HepG2 (cell line): Measurements from ENCODE around the gene THOC5. TPM values are rescaled to one million over a fixed set of nuclear protein-coding genes. Genes with fewer than 3 reads are reported as not detected.

Experiments
- ATAC-seq: fragments of 200-7000 bp; cut with Tn5 transposase; 3 replicates; pipeline ENCODE4 v1.9.1; 2020; ENCODE audit warnings: mild to moderate bottlenecking, moderate library complexity
- BruUV-seq: library from RNA; stranded (reverse); fragments of 400-500 nt; replicated peaks from 2 replicates; lab custom pipeline; 2021; lab: Mats Ljungman, UMichigan
- CTCF ChIA-PET: fragments of 300-600 bp; formaldehyde crosslinking; extraction: SDS; loops from one replicate; lab custom pipeline; 2021; ENCODE audit warnings: low total read pairs, inconsistent platforms, low intra/inter-chr PET ratio; lab: Yijun Ruan, JAX
- POLR2A ChIA-PET: fragments of 350-600 bp; sonication (Branson Sonifier 250); formaldehyde crosslinking; loops from one replicate; lab custom pipeline; 2020; ENCODE audit warnings: antibody characterized with exemption, inconsistent platforms; lab: Yijun Ruan, JAX
- DNase-seq: peaks from one replicate; pipeline ENCODE4 v3.0.0-alpha.2; 2015; ENCODE audit warnings: low spot score
- FAIRE-seq: peaks from 3 replicates; lab custom pipeline; 2011; peaks lifted over from hg19 to GRCh38; lab: Jason Lieb, UNC
- H2AFZ ChIP-seq: one replicate; pipeline ENCODE4 v1.6.1; 2011; ENCODE audit warnings: low read length, inconsistent platforms
- H3K27ac ChIP-seq: fragments of 300-600 bp; 3 replicates; pipeline ENCODE4 v1.8.0; 2011; ENCODE audit warnings: mixed run types, mild to moderate bottlenecking, mixed read lengths, low read length, inconsistent platforms; ENCODE audit not compliant: insufficient read depth; ENCODE audit errors: extremely low read length
- H3K27me3 ChIP-seq, 2 experiments: fragments of 200-600 bp in 1 of 2; 2 replicates in 1 of 2; 3 replicates in 1 of 2; pipeline versions ENCODE4 v1.6.0 to v1.8.0; 2011; ENCODE audit warnings: low read length in 2 of 2, mild to moderate bottlenecking in 2 of 2, moderate library complexity in 2 of 2, inconsistent platforms in 1 of 2; ENCODE audit not compliant: insufficient read depth in 2 of 2, control insufficient read depth in 1 of 2
- H3K36me3 ChIP-seq, 2 experiments: fragments of 200-600 bp in 1 of 2; replicated peaks in 1 of 2; 2 replicates in 1 of 2; 3 replicates in 1 of 2; pipeline versions ENCODE4 v1.5.1 to v1.8.0; 2011; ENCODE audit warnings: low read length in 2 of 2, inconsistent platforms in 1 of 2; ENCODE audit not compliant: insufficient read depth in 2 of 2, control insufficient read depth in 1 of 2
- H3K4me1 ChIP-seq: 2 replicates; pipeline ENCODE4 v1.5.1; 2012; ENCODE audit warnings: low read length, inconsistent platforms; ENCODE audit not compliant: insufficient read depth
- H3K4me2 ChIP-seq: 2 replicates; pipeline ENCODE4 v1.6.0; 2011; ENCODE audit warnings: low read depth, low read length, inconsistent platforms
- H3K4me3 ChIP-seq, 3 experiments: fragments of 200-600 bp in 1 of 3; sonication (generic), shearing (Covaris generic) in 1 of 3; replicated peaks in 1 of 3; 2 replicates each; pipeline ENCODE4 v1.5.1; 2011 to 2016; ENCODE audit warnings: low read length in 3 of 3, inconsistent platforms in 2 of 3, low read depth in 2 of 3, mild to moderate bottlenecking in 2 of 3, control low read depth in 1 of 3, mixed read lengths in 1 of 3; ENCODE audit not compliant: insufficient read depth in 1 of 3
- H3K79me2 ChIP-seq: one replicate; pipeline ENCODE4 v1.6.1; 2011; ENCODE audit warnings: low read length, inconsistent platforms; ENCODE audit not compliant: insufficient read depth
- H3K9ac ChIP-seq: 2 replicates; pipeline ENCODE4 v1.6.0; 2011; ENCODE audit warnings: mild to moderate bottlenecking, low read depth, low read length, inconsistent platforms; ENCODE audit not compliant: insufficient read depth
- H3K9me3 ChIP-seq: 2 replicates; pipeline ENCODE4 v1.5.1; 2012; ENCODE audit warnings: mild to moderate bottlenecking, low read length
- H4K20me1 ChIP-seq: 2 replicates; pipeline ENCODE4 v1.6.0; 2011; ENCODE audit warnings: inconsistent platforms, mild to moderate bottlenecking, low read length, moderate library complexity; ENCODE audit not compliant: insufficient read depth
- CENPX ChIP-seq: sonication (generic); formaldehyde crosslinking; IDR thresholded peaks from 2 replicates; pipeline ENCODE4 v1.9.0; 2021; ENCODE audit warnings: mild to moderate bottlenecking, missing genetic modification reagents, moderate library complexity
- DMTF1 ChIP-seq: sonication (generic); formaldehyde crosslinking; IDR thresholded peaks from 2 replicates; pipeline ENCODE4 v1.4.0; 2020; ENCODE audit warnings: mild to moderate bottlenecking, missing genetic modification reagents
- FOXA3 ChIP-seq: IDR thresholded peaks from 2 replicates; pipeline ENCODE4 v1.6.1; 2016; ENCODE audit warnings: missing genetic modification reagents, missing compliant biosample characterization
- IKZF5 ChIP-seq: IDR thresholded peaks from 2 replicates; pipeline ENCODE4 v1.6.1; 2018; ENCODE audit warnings: missing genetic modification reagents, mild to moderate bottlenecking, missing compliant biosample characterization
- ISX ChIP-seq: sonication (generic); formaldehyde crosslinking; conservative IDR thresholded peaks from 2 replicates; pipeline ENCODE4 v1.5.0; 2020; ENCODE audit warnings: missing genetic modification reagents
- KAT2B ChIP-seq: fragments of 150-350 bp; IDR thresholded peaks from 2 replicates; pipeline ENCODE4 v1.6.1; 2014; ENCODE audit warnings: low read depth, low read length, borderline replicate concordance
- MEF2D ChIP-seq: sonication (generic); formaldehyde crosslinking; IDR thresholded peaks from 2 replicates; pipeline ENCODE4 v1.5.1; 2020; ENCODE audit warnings: mild to moderate bottlenecking, missing genetic modification reagents
- NCOA1 ChIP-seq: sonication (generic); formaldehyde crosslinking; IDR thresholded peaks from 2 replicates; pipeline ENCODE4 v1.9.0; 2021; ENCODE audit warnings: missing genetic modification reagents
- NR1H2 ChIP-seq: sonication (generic); formaldehyde crosslinking; IDR thresholded peaks from 2 replicates; pipeline ENCODE4 v1.8.1; 2022; ENCODE audit warnings: low read depth, missing genetic modification reagents, borderline replicate concordance
- RELA ChIP-seq: sonication (generic); formaldehyde crosslinking; IDR thresholded peaks from 2 replicates; pipeline ENCODE4 v1.4.0; 2020; ENCODE audit warnings: missing genetic modification reagents
- RORA ChIP-seq: sonication (generic); formaldehyde crosslinking; IDR thresholded peaks from 2 replicates; pipeline ENCODE4 v1.5.0; 2020; ENCODE audit warnings: mild to moderate bottlenecking, missing genetic modification reagents, moderate library complexity
- SALL2 ChIP-seq: sonication (generic); formaldehyde crosslinking; IDR thresholded peaks from 2 replicates; pipeline ENCODE4 v1.8.1; 2023; ENCODE audit warnings: mild to moderate bottlenecking, missing genetic modification reagents, inconsistent platforms
- ZNF160 ChIP-seq: sonication (generic); formaldehyde crosslinking; IDR thresholded peaks from 2 replicates; pipeline ENCODE4 v1.8.0; 2022; ENCODE audit warnings: mild to moderate bottlenecking, inconsistent platforms, missing genetic modification reagents
- ZNF501 ChIP-seq: sonication (generic); formaldehyde crosslinking; IDR thresholded peaks from 2 replicates; pipeline ENCODE4 v1.5.1; 2020; ENCODE audit warnings: mild to moderate bottlenecking, moderate library complexity, missing genetic modification reagents
- ZNF564 ChIP-seq: sonication (generic); formaldehyde crosslinking; IDR thresholded peaks from 2 replicates; pipeline ENCODE4 v1.8.1; 2023; ENCODE audit warnings: mild to moderate bottlenecking, missing genetic modification reagents
- ZNF883 ChIP-seq: sonication (generic); formaldehyde crosslinking; IDR thresholded peaks from 2 replicates; pipeline ENCODE4 v1.5.1; 2020; ENCODE audit warnings: mild to moderate bottlenecking, missing genetic modification reagents; ENCODE audit errors: not compliant biosample characterization
- WGBS: methylation state at CpG from one replicate; pipeline ENCODE4 v1.1.6; 2017; ENCODE audit warnings: low lambda C conversion rate; 5-methylcytosine and 5-hydroxymethylcytosine counted together
- in situ Hi-C: cut with HindIII; loops from 2 replicates; pipeline ENCODE4 v1.10.0; 2017; ENCODE audit warnings: low pct_unique_long_range_greater_than_20kb; ENCODE audit not compliant: extremely low pct_ligation_motif_present
- intact Hi-C: fragments of 100-400 bp; cut with micrococcal nuclease; formaldehyde crosslinking; loops from one replicate; pipeline ENCODE4 v1.10.0; 2022; ENCODE audit not compliant: unreplicated experiment
- polyA plus RNA-seq, 8 experiments: library from polyadenylated mRNA; depleted of rRNA in 3 of 8; stranded (reverse) in 7 of 8; unstranded in 1 of 8; fragments of >200 nt; fragmentation: Illumina TruSeq in 4 of 8; extraction: Trizol in 4 of 8; gene quantifications; 2 replicates each; pipeline versions ENCODE4 v1.2.1 to v1.2.3, GENCODE V29; 2011 to 2016; ENCODE audit warnings: low read depth in 4 of 8, missing spikeins in 1 of 8, mixed read lengths in 1 of 8; ENCODE audit not compliant: insufficient read depth in 1 of 8
- total RNA-seq, 5 experiments: library from RNA; depleted of rRNA; stranded (reverse); fragments of >200 nt; fragmentation: Illumina TruSeq; extraction: Trizol; gene quantifications; 2 replicates each; pipeline ENCODE4 v1.2.3, GENCODE V29; 2016; ENCODE audit warnings: low read depth in 1 of 5
- TF ChIP-seq, protein P1 (sequence below): sonication (generic); formaldehyde crosslinking; IDR thresholded peaks from 2 replicates; pipeline ENCODE4 v1.4.0; 2020; ENCODE audit warnings: mild to moderate bottlenecking, missing genetic modification reagents

Gene THOC5
- total and polyA plus RNA-seq, 2 of the 13 experiments (the other 11 are each of a cell fraction or from before 2014, with no cell fraction given), result 45.8 to 46.7 TPM

GRCh38 chr22:29559853-29560252 is 6.3 kb upstream of the THOC5 start:
- BruUV-seq, result no TSS peak
- Histone ChIP-seq H3K79me2 (no peaks in the 10 kb centered on the region), H3K9ac (no peak overlapping the region), H2AFZ (no peak overlapping the region), H3K4me3 (no peak overlapping the region), H3K4me1 (peaks cover 4% of the 10 kb centered on the region; the same call in 1 of the 2 replicates), H3K27ac (no peak overlapping the region), H3K4me2 (no peak overlapping the region), H3K27me3 (no peaks in the 10 kb centered on the region), H4K20me1 (no peaks in the 10 kb centered on the region), H3K36me3 (peaks cover 36 to 78% of the 10 kb centered on the region in 2 experiments), H3K9me3 (no peaks in the 10 kb centered on the region)
- ChIA-PET CTCF (no interaction called here), POLR2A (interaction anchor here (1.1 kb wide), 1 partner anchor 20 kb away, joined by 5 read pairs; no protein-coding TSS in a partner anchor)
- ATAC-seq (no peak), DNase-seq (no peak), FAIRE-seq (no peak)
- in situ Hi-C loops (no loop called here), intact Hi-C loops (no loop called here)
- WGBS, result 98% methylated on average over 2 of the region's 2 CpGs
- no peak for TF ChIP-seq FOXA3
- TF ChIP-seq KAT2B, result no peak
- TF ChIP-seq ZNF883 (CRISPR knock-in tag), result no peak
- TF ChIP-seq NR1H2 (CRISPR knock-in tag), result no peak
- no peak for TF ChIP-seq CENPX (CRISPR knock-in tag)
- TF ChIP-seq, protein P1, sequence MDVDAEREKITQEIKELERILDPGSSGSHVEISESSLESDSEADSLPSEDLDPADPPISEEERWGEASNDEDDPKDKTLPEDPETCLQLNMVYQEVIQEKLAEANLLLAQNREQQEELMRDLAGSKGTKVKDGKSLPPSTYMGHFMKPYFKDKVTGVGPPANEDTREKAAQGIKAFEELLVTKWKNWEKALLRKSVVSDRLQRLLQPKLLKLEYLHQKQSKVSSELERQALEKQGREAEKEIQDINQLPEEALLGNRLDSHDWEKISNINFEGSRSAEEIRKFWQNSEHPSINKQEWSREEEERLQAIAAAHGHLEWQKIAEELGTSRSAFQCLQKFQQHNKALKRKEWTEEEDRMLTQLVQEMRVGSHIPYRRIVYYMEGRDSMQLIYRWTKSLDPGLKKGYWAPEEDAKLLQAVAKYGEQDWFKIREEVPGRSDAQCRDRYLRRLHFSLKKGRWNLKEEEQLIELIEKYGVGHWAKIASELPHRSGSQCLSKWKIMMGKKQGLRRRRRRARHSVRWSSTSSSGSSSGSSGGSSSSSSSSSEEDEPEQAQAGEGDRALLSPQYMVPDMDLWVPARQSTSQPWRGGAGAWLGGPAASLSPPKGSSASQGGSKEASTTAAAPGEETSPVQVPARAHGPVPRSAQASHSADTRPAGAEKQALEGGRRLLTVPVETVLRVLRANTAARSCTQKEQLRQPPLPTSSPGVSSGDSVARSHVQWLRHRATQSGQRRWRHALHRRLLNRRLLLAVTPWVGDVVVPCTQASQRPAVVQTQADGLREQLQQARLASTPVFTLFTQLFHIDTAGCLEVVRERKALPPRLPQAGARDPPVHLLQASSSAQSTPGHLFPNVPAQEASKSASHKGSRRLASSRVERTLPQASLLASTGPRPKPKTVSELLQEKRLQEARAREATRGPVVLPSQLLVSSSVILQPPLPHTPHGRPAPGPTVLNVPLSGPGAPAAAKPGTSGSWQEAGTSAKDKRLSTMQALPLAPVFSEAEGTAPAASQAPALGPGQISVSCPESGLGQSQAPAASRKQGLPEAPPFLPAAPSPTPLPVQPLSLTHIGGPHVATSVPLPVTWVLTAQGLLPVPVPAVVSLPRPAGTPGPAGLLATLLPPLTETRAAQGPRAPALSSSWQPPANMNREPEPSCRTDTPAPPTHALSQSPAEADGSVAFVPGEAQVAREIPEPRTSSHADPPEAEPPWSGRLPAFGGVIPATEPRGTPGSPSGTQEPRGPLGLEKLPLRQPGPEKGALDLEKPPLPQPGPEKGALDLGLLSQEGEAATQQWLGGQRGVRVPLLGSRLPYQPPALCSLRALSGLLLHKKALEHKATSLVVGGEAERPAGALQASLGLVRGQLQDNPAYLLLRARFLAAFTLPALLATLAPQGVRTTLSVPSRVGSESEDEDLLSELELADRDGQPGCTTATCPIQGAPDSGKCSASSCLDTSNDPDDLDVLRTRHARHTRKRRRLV (CRISPR knock-in tag), result no peak
- no peak for TF ChIP-seq RELA (CRISPR knock-in tag)
- no peak for TF ChIP-seq ISX (CRISPR knock-in tag)
- no peak for TF ChIP-seq RORA
- TF ChIP-seq SALL2 (CRISPR knock-in tag), result no peak
- no peak for TF ChIP-seq ZNF160 (CRISPR knock-in tag)
- TF ChIP-seq NCOA1 (CRISPR knock-in tag), result no peak
- no peak for TF ChIP-seq ZNF501 (CRISPR knock-in tag)
- no peak for TF ChIP-seq IKZF5 (CRISPR knock-in tag)
- no peak for TF ChIP-seq MEF2D (CRISPR knock-in tag)
- TF ChIP-seq ZNF564 (CRISPR knock-in tag), result no peak
- no peak for TF ChIP-seq DMTF1 (CRISPR knock-in tag)
